K562 (cell line): ENCODE data around the gene LDB1. TPM values are rescaled to one million over a fixed set of nuclear protein-coding genes. Genes with fewer than 3 reads are reported as not detected.

Experiments used
- ATF1 ChIP-seq, 2 experiments: fragments of 450-650 bp in 1 of 2; IDR thresholded peaks; 2 replicates each; pipeline ENCODE4 v1.6.1; 2016; ENCODE audit warnings: missing compliant biosample characterization in 1 of 2, missing genetic modification characterization in 1 of 2
- MYBL2 ChIP-seq, 2 experiments: fragments of 450-650 bp in 1 of 2; sonication (generic) in 1 of 2; formaldehyde crosslinking in 1 of 2; IDR thresholded peaks; 2 replicates each; pipeline versions ENCODE4 v1.6.1 to v1.8.1; 2017 to 2022; ENCODE audit warnings: borderline replicate concordance in 1 of 2, inconsistent platforms in 1 of 2, low read depth in 1 of 2, mild to moderate bottlenecking in 1 of 2, missing genetic modification reagents in 1 of 2, moderate library complexity in 1 of 2
- PCBP2 ChIP-seq: fragments of 200-400 bp; formaldehyde crosslinking; IDR thresholded peaks from 2 replicates; pipeline ENCODE4 v1.6.1; 2018; ENCODE audit warnings: low read length, low read depth, mild to moderate bottlenecking, moderate library complexity; ENCODE audit not compliant: poor library complexity, severe bottlenecking
- RBM22 ChIP-seq: fragments of 200-400 bp; formaldehyde crosslinking; IDR thresholded peaks from 2 replicates; pipeline ENCODE4 v1.6.1; 2018; ENCODE audit warnings: low read length, low read depth; ENCODE audit not compliant: poor library complexity, severe bottlenecking
- RBM25 ChIP-seq: fragments of 200-400 bp; formaldehyde crosslinking; IDR thresholded peaks from 2 replicates; pipeline ENCODE4 v1.6.1; 2018; ENCODE audit warnings: low read length, low read depth, moderate library complexity; ENCODE audit not compliant: severe bottlenecking
- TCF7L2 ChIP-seq: fragments of 150-350 bp; IDR thresholded peaks from 2 replicates; pipeline ENCODE4 v1.6.1; 2016; ENCODE audit warnings: low read depth, mild to moderate bottlenecking, low read length, moderate library complexity
- ZC3H4 ChIP-seq: sonication (generic); formaldehyde crosslinking; IDR thresholded peaks from 2 replicates; pipeline ENCODE4 v1.9.0; 2021; ENCODE audit warnings: missing genetic modification reagents, borderline replicate concordance
- polyA plus RNA-seq, 8 experiments: library from polyadenylated mRNA; depleted of rRNA in 4 of 8; stranded (reverse) in 5 of 8; unstranded in 3 of 8; fragments of >200 nt; fragmentation: Nextera tagmentation in 2 of 8; fragmentation: Illumina TruSeq in 1 of 8; extraction: Ambion mirVana in 2 of 8; extraction: Trizol in 1 of 8; gene quantifications; 2 replicates each; pipeline versions ENCODE4 v1.2.1 to v1.2.3, GENCODE V29; 2011 to 2014; ENCODE audit warnings: inconsistent platforms in 1 of 8, missing spikeins in 1 of 8
- total RNA-seq, 7 experiments: library from RNA; depleted of rRNA in 6 of 7; stranded (reverse); fragments of >200 nt in 6 of 7; fragmentation: Illumina TruSeq in 2 of 7; extraction: Trizol in 2 of 7; gene quantifications; 2 replicates each; pipeline versions ENCODE4 v1.2.1 to v1.2.3, GENCODE V29; 2011 to 2021; ENCODE audit warnings: low replicate concordance in 1 of 7
- TF ChIP-seq, protein P1 (sequence below): fragments of 450-650 bp; formaldehyde crosslinking; IDR thresholded peaks from 2 replicates; pipeline ENCODE4 v1.4.0; 2020; ENCODE audit warnings: mild to moderate bottlenecking, moderate library complexity
- TF ChIP-seq, protein P2 (sequence below), 2 experiments: fragments of 450-650 bp in 1 of 2; sonication (generic) in 1 of 2; formaldehyde crosslinking in 1 of 2; IDR thresholded peaks; 2 replicates each; pipeline versions ENCODE4 v1.7.1 to v1.9.0; 2016 to 2022; ENCODE audit warnings: inconsistent platforms in 1 of 2, mild to moderate bottlenecking in 1 of 2, missing genetic modification reagents in 1 of 2
- TF ChIP-seq, protein P3 (sequence below): sonication (generic); formaldehyde crosslinking; IDR thresholded peaks from 2 replicates; pipeline ENCODE4 v1.8.1; 2022; ENCODE audit warnings: missing genetic modification reagents

The LDB1 gene
- total and polyA plus RNA-seq, 9 of the 15 experiments (the other 6 are each of a cell fraction or from before 2014, with no cell fraction given), result 1.9 to 137 (median 105) TPM

DNA sequence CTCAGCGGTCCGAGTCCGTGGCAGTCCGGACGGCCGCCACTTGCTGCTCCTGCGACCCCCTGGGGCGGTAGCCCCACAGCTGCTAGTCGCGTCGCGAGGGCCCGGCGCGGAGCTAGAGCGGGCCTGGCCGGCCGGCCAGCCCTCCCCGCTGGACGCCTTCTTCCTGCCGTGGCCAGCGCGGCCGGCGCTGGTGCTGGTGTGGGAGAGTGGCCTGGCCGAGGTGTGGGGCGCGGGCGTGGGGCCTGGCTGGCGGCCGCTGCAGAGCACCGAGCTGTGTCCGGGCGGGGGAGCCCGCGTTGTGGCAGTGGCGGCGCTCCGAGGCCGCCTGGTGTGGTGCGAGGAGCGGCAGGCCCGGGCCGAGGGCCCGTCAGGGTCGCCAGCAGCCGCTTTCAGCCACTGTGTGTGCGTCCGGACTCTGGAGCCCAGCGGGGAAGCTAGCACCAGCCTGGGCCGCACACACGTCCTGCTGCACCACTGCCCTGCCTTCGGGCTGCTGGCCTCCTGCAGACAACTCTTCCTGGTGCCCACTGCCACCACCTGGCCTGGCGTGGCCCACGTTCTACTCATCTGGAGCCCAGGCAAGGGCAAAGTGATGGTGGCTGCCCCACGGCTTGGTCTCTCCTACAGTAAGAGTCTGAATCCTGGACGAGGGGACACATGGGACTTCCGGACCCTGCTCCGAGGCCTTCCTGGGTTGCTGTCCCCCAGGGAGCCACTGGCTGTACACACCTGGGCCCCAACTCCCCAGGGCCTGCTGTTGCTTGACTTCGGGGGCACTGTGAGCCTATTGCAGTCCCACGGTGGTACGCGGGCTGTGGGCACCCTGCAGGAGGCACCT lies 54.4 kb downstream of the LDB1 start (continued):
- TF ChIP-seq, protein P1, sequence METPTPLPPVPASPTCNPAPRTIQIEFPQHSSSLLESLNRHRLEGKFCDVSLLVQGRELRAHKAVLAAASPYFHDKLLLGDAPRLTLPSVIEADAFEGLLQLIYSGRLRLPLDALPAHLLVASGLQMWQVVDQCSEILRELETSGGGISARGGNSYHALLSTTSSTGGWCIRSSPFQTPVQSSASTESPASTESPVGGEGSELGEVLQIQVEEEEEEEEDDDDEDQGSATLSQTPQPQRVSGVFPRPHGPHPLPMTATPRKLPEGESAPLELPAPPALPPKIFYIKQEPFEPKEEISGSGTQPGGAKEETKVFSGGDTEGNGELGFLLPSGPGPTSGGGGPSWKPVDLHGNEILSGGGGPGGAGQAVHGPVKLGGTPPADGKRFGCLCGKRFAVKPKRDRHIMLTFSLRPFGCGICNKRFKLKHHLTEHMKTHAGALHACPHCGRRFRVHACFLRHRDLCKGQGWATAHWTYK (CRISPR knock-in tag), result 0 out of 2 replicates have a peak, but pooled peaks have one; percentile 16
- TF ChIP-seq PCBP2 (no peak), ZC3H4 (CRISPR knock-in tag) (no peak), ATF1 (CRISPR knock-in tag; IDR thresholded peaks at IDR 0.05) (no peak), ATF1 (tag; IDR thresholded peaks at IDR 0.05) (peak; percentile 69), RBM25 (no peak), TCF7L2 (no peak), MYBL2 (IDR thresholded peaks at IDR 0.05; ENCODE audit: low read depth) (no peak), MYBL2 (CRISPR knock-in tag; IDR thresholded peaks at IDR 0.05; ENCODE audit: borderline replicate concordance) (no peak), RBM22 (no peak)
- TF ChIP-seq, protein P2, sequence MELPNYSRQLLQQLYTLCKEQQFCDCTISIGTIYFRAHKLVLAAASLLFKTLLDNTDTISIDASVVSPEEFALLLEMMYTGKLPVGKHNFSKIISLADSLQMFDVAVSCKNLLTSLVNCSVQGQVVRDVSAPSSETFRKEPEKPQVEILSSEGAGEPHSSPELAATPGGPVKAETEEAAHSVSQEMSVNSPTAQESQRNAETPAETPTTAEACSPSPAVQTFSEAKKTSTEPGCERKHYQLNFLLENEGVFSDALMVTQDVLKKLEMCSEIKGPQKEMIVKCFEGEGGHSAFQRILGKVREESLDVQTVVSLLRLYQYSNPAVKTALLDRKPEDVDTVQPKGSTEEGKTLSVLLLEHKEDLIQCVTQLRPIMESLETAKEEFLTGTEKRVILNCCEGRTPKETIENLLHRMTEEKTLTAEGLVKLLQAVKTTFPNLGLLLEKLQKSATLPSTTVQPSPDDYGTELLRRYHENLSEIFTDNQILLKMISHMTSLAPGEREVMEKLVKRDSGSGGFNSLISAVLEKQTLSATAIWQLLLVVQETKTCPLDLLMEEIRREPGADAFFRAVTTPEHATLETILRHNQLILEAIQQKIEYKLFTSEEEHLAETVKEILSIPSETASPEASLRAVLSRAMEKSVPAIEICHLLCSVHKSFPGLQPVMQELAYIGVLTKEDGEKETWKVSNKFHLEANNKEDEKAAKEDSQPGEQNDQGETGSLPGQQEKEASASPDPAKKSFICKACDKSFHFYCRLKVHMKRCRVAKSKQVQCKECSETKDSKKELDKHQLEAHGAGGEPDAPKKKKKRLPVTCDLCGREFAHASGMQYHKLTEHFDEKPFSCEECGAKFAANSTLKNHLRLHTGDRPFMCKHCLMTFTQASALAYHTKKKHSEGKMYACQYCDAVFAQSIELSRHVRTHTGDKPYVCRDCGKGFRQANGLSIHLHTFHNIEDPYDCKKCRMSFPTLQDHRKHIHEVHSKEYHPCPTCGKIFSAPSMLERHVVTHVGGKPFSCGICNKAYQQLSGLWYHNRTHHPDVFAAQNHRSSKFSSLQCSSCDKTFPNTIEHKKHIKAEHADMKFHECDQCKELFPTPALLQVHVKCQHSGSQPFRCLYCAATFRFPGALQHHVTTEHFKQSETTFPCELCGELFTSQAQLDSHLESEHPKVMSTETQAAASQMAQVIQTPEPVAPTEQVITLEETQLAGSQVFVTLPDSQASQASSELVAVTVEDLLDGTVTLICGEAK (IDR thresholded peaks at IDR 0.05), result no peak
- TF ChIP-seq, protein P2 (CRISPR knock-in tag; IDR thresholded peaks at IDR 0.05), result no peak
- TF ChIP-seq, protein P3, sequence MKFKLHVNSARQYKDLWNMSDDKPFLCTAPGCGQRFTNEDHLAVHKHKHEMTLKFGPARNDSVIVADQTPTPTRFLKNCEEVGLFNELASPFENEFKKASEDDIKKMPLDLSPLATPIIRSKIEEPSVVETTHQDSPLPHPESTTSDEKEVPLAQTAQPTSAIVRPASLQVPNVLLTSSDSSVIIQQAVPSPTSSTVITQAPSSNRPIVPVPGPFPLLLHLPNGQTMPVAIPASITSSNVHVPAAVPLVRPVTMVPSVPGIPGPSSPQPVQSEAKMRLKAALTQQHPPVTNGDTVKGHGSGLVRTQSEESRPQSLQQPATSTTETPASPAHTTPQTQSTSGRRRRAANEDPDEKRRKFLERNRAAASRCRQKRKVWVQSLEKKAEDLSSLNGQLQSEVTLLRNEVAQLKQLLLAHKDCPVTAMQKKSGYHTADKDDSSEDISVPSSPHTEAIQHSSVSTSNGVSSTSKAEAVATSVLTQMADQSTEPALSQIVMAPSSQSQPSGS, result 0 out of 2 replicates have a peak, but pooled peaks have one; percentile 25
